Upper lobe of left lung (tissue), 4 donors: ENCODE results near the gene HLA-DQB1.

Experiments
- POLR2A ChIP-seq, 4 donors: fragments of 450-650 bp; IDR thresholded peaks; one replicate each; pipeline ENCODE4 v1.5.1; 2016 to 2017; ENCODE audit warnings: antibody characterized with exemption in 4 of 4, mild to moderate bottlenecking in 2 of 4
- TF ChIP-seq, protein P1 (sequence below), 6 experiments: fragments of 450-650 bp in 4 of 6; fragments of 200-600 bp in 2 of 6; sonication (generic) in 2 of 6; IDR thresholded peaks; one replicate each; pipeline ENCODE4 v1.5.1; 2016 to 2019; ENCODE audit warnings: antibody characterized with exemption in 6 of 6

DNA sequence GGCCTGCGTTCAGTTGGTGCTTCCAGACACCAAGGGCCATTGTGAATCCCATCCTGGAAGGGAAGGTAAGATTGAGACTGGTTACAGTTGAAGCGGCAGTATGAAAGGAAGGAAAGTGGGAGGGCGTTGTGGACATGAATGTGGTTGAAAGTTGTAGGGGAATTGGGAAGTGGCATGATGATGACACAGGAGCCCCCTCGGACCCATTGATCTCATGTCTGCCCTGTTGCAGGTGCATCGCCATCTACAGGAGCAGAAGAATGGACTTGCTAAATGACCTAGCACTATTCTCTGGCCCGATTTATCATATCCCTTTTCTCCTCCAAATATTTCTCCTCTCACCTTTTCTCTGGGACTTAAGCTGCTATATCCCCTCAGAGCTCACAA lies 23.7 kb downstream of the HLA-DQB1 start:
- TF ChIP-seq, protein P1, sequence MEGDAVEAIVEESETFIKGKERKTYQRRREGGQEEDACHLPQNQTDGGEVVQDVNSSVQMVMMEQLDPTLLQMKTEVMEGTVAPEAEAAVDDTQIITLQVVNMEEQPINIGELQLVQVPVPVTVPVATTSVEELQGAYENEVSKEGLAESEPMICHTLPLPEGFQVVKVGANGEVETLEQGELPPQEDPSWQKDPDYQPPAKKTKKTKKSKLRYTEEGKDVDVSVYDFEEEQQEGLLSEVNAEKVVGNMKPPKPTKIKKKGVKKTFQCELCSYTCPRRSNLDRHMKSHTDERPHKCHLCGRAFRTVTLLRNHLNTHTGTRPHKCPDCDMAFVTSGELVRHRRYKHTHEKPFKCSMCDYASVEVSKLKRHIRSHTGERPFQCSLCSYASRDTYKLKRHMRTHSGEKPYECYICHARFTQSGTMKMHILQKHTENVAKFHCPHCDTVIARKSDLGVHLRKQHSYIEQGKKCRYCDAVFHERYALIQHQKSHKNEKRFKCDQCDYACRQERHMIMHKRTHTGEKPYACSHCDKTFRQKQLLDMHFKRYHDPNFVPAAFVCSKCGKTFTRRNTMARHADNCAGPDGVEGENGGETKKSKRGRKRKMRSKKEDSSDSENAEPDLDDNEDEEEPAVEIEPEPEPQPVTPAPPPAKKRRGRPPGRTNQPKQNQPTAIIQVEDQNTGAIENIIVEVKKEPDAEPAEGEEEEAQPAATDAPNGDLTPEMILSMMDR (IDR thresholded peaks at IDR 0.05), result no peak
- TF ChIP-seq POLR2A (IDR thresholded peaks at IDR 0.05), result no peak
